IMR-90 (cell line): ENCODE data around the gene ALDH1A1. TPM values are rescaled to one million over a fixed set of nuclear protein-coding genes. Genes with fewer than 3 reads are reported as not detected.

Experiments
- ATAC-seq: fragments of 200-7000 bp; cut with Tn5 transposase; 2 replicates; pipeline ENCODE4 v1.9.1; 2020; ENCODE audit warnings: low read depth, mild to moderate bottlenecking, moderate library complexity
- BruUV-seq: library from RNA; stranded (reverse); fragments of 400-500 nt; replicated peaks from 2 replicates; lab custom pipeline; 2021; lab: Mats Ljungman, UMichigan
- CTCF ChIA-PET: fragments of 300-600 bp; formaldehyde crosslinking; extraction: SDS; loops from one replicate; lab custom pipeline; 2021; ENCODE audit warnings: antibody characterized with exemption; lab: Yijun Ruan, JAX
- POLR2A ChIA-PET: fragments of 300-600 bp; sonication (Branson Sonifier 250); formaldehyde crosslinking; loops from one replicate; lab custom pipeline; 2022; ENCODE audit warnings: antibody characterized with exemption; ENCODE audit not compliant: unreplicated experiment; lab: Charles Lee
- DNase-seq: peaks from one replicate; pipeline ENCODE4 v3.0.0; 2013
- H2AFZ ChIP-seq: replicated peaks from 2 replicates; pipeline ENCODE3; 2013; ENCODE audit warnings: low read length, mild to moderate bottlenecking; ENCODE audit not compliant: poor library complexity
- H2AK5ac ChIP-seq: 2 replicates; pipeline ENCODE4 v1.6.1; 2013; ENCODE audit warnings: low read depth, low read length, inconsistent platforms
- H2AK9ac ChIP-seq: replicated peaks from 2 replicates; pipeline ENCODE3; 2013; ENCODE audit warnings: mild to moderate bottlenecking, low read depth, low read length, moderate library complexity; ENCODE audit not compliant: poor library complexity
- H2BK120ac ChIP-seq: 2 replicates; pipeline ENCODE4 v1.6.1; 2013; ENCODE audit warnings: low read depth, low read length, inconsistent platforms
- H2BK15ac ChIP-seq: 3 replicates; pipeline ENCODE4 v1.6.1; 2013; ENCODE audit warnings: low read depth, low read length, inconsistent platforms
- H2BK20ac ChIP-seq: 2 replicates; pipeline ENCODE4 v1.6.1; 2013; ENCODE audit warnings: low read depth, mild to moderate bottlenecking, inconsistent platforms, low read length, moderate library complexity
- H2BK5ac ChIP-seq: 2 replicates; pipeline ENCODE4 v1.6.1; 2013; ENCODE audit warnings: mild to moderate bottlenecking, low read depth, low read length, inconsistent platforms; ENCODE audit not compliant: poor library complexity, severe bottlenecking
- H3K14ac ChIP-seq: replicated peaks from 2 replicates; pipeline ENCODE4 v1.6.1; 2013; ENCODE audit warnings: low read depth, low read length, inconsistent platforms
- H3K18ac ChIP-seq: 2 replicates; pipeline ENCODE4 v1.6.1; 2013; ENCODE audit warnings: low read depth, low read length, control low read depth
- H3K23ac ChIP-seq: 2 replicates; pipeline ENCODE4 v1.6.1; 2013; ENCODE audit warnings: low read depth, low read length, inconsistent platforms
- H3K27ac ChIP-seq: 2 replicates; pipeline ENCODE4 v1.5.1; 2013; ENCODE audit warnings: mild to moderate bottlenecking, control low read depth, low read length; ENCODE audit not compliant: insufficient read depth
- H3K27me3 ChIP-seq: 2 replicates; pipeline ENCODE4 v1.6.1; 2013; ENCODE audit warnings: low read length; ENCODE audit not compliant: control insufficient read depth, insufficient read depth
- H3K36me3 ChIP-seq: 2 replicates; pipeline ENCODE4 v1.6.1; 2013; ENCODE audit warnings: low read length, mixed read lengths; ENCODE audit not compliant: control insufficient read depth, insufficient read depth
- H3K4ac ChIP-seq: 2 replicates; pipeline ENCODE4 v1.6.1; 2013; ENCODE audit warnings: low read depth, low read length, inconsistent platforms
- H3K4me1 ChIP-seq: 2 replicates; pipeline ENCODE4 v1.6.1; 2013; ENCODE audit warnings: low read length, mixed read lengths; ENCODE audit not compliant: control insufficient read depth, insufficient read depth
- H3K4me2 ChIP-seq: 2 replicates; pipeline ENCODE4 v1.6.1; 2013; ENCODE audit warnings: low read depth, mild to moderate bottlenecking, control low read depth, low read length, moderate library complexity
- H3K4me3 ChIP-seq: 2 replicates; pipeline ENCODE4 v1.5.1; 2013; ENCODE audit warnings: low read depth, mild to moderate bottlenecking, control low read depth, low read length, moderate library complexity; ENCODE audit not compliant: insufficient read depth
- H3K56ac ChIP-seq: 2 replicates; pipeline ENCODE4 v1.6.1; 2013; ENCODE audit warnings: low read length, inconsistent platforms; ENCODE audit not compliant: insufficient read depth; ENCODE audit errors: extremely low read depth
- H3K79me1 ChIP-seq, 2 experiments: 2 replicates each; pipeline ENCODE4 v1.6.1; 2013; ENCODE audit warnings: low read length in 2 of 2, inconsistent platforms in 1 of 2, low read depth in 1 of 2
- H3K9ac ChIP-seq: 2 replicates; pipeline ENCODE4 v1.6.1; 2013; ENCODE audit warnings: low read depth, low read length, control low read depth
- H3K9me1 ChIP-seq: 2 replicates; pipeline ENCODE4 v1.6.1; 2013; ENCODE audit warnings: low read length, inconsistent platforms; ENCODE audit not compliant: insufficient read depth
- H3K9me3 ChIP-seq: 2 replicates; pipeline ENCODE4 v1.6.1; 2013; ENCODE audit warnings: low read length; ENCODE audit not compliant: control insufficient read depth, insufficient read depth
- H4K20me1 ChIP-seq: 2 replicates; pipeline ENCODE4 v1.6.1; 2013; ENCODE audit warnings: low read length, inconsistent platforms; ENCODE audit not compliant: insufficient read depth
- H4K5ac ChIP-seq: 2 replicates; pipeline ENCODE4 v1.6.1; 2013; ENCODE audit warnings: mild to moderate bottlenecking, low read depth, low read length, control low read depth
- H4K8ac ChIP-seq, 2 experiments: 2 replicates each; pipeline ENCODE4 v1.6.1; 2013; ENCODE audit warnings: low read depth in 2 of 2, low read length in 2 of 2, control low read depth in 1 of 2, inconsistent platforms in 1 of 2
- H4K91ac ChIP-seq: 2 replicates; pipeline ENCODE4 v1.6.1; 2013; ENCODE audit warnings: low read depth, low read length, inconsistent platforms; ENCODE audit not compliant: insufficient read depth
- BHLHE40 ChIP-seq: fragments of 150-350 bp; IDR thresholded peaks from 2 replicates; pipeline ENCODE4 v1.6.1; 2016; ENCODE audit warnings: mild to moderate bottlenecking, low read depth, low read length
- CEBPB ChIP-seq: IDR thresholded peaks from 2 replicates; pipeline ENCODE4 v1.6.1; 2012; ENCODE audit warnings: low read depth, low read length, improper control_type of control experiment
- CHD1 ChIP-seq: IDR thresholded peaks from 2 replicates; pipeline ENCODE4 v1.6.1; 2012; ENCODE audit warnings: low read depth, low read length, improper control_type of control experiment
- ELK1 ChIP-seq: fragments of 150-350 bp; IDR thresholded peaks from 2 replicates; pipeline ENCODE4 v1.6.1; 2016; ENCODE audit warnings: low read depth, mild to moderate bottlenecking, low read length, moderate library complexity, borderline replicate concordance
- FOS ChIP-seq: fragments of 150-350 bp; IDR thresholded peaks from 2 replicates; pipeline ENCODE4 v1.6.1; 2016; ENCODE audit warnings: low read depth, low read length
- MAFK ChIP-seq: IDR thresholded peaks from 2 replicates; pipeline ENCODE4 v1.6.1; 2012; ENCODE audit warnings: low read depth, low read length, improper control_type of control experiment
- MXI1 ChIP-seq: IDR thresholded peaks from 2 replicates; pipeline ENCODE4 v1.6.1; 2012; ENCODE audit warnings: low read depth, mild to moderate bottlenecking, low read length, moderate library complexity, borderline replicate concordance
- NFE2L2 ChIP-seq: fragments of 150-350 bp; IDR thresholded peaks from 2 replicates; pipeline ENCODE4 v1.6.1; 2016; ENCODE audit warnings: low read depth, mild to moderate bottlenecking, low read length
- RAD21 ChIP-seq: IDR thresholded peaks from 2 replicates; pipeline ENCODE4 v1.6.1; 2012; ENCODE audit warnings: low read length, improper control_type of control experiment
- RCOR1 ChIP-seq: IDR thresholded peaks from 2 replicates; pipeline ENCODE4 v1.6.1; 2012; ENCODE audit warnings: mild to moderate bottlenecking, low read length, improper control_type of control experiment; ENCODE audit not compliant: insufficient replicate concordance
- RFX5 ChIP-seq: IDR thresholded peaks from 2 replicates; pipeline ENCODE4 v1.8.0; 2012; ENCODE audit warnings: low read depth, mild to moderate bottlenecking, low read length, moderate library complexity
- SMC3 ChIP-seq: fragments of 150-350 bp; IDR thresholded peaks from 2 replicates; pipeline ENCODE4 v1.6.1; 2016; ENCODE audit warnings: low read depth, mild to moderate bottlenecking, antibody characterized with exemption, low read length, moderate library complexity
- USF2 ChIP-seq: fragments of 150-350 bp; IDR thresholded peaks from 2 replicates; pipeline ENCODE4 v1.6.1; 2017; ENCODE audit warnings: mild to moderate bottlenecking, antibody characterized with exemption, low read length, low read depth
- WGBS, 2 experiments: methylation state at CpG; one replicate each; pipeline versions ENCODE4 v1.1.5 to v1.1.7; 2013; ENCODE audit warnings: missing lambda C conversion rate in 2 of 2; ENCODE audit not compliant: insufficient read length in 1 of 2; ENCODE audit errors: extremely low coverage in 2 of 2; 5-methylcytosine and 5-hydroxymethylcytosine counted together
- dilution Hi-C: fragments of 300-500 bp; cut with HindIII; formaldehyde crosslinking; loops from one replicate; pipeline ENCODE4 v1.14.3; 2018; ENCODE audit warnings: low sequenced_read_pairs; ENCODE audit not compliant: unreplicated experiment
- in situ Hi-C: fragments of 300-500 bp; cut with MboI; formaldehyde crosslinking; loops from 3 replicates; pipeline ENCODE4 v1.14.3; 2019; ENCODE audit warnings: low sequenced_read_pairs, inconsistent platforms, mixed read lengths
- intact Hi-C: fragments of 100-400 bp; cut with micrococcal nuclease; formaldehyde crosslinking; loops from 2 replicates; pipeline ENCODE4 v1.10.0; 2022
- polyA plus RNA-seq, 3 experiments: library from polyadenylated mRNA; depleted of rRNA; stranded (reverse); fragments of >200 nt; gene quantifications; 2 replicates each; pipeline ENCODE4 v1.2.3, GENCODE V29; 2012; ENCODE audit warnings: low replicate concordance in 1 of 3
- total RNA-seq: library from RNA; depleted of rRNA; stranded (reverse); fragments of >200 nt; gene quantifications from 2 replicates; pipeline ENCODE4 v1.2.3, GENCODE V29; 2012

ALDH1A1 gene
- total and polyA plus RNA-seq, 2 of the 4 experiments (the other 2 are of a cell fraction), result not detected

- no peak for TF ChIP-seq CEBPB
Observed at GRCh38 chr9:72990397-72991182, 37.7 kb upstream of the ALDH1A1 start (continued).

GRCh38 chr9:72986522-72987116, 33.8 kb upstream of the ALDH1A1 start:
- H3K79me1 ChIP-seq, result no peaks in the 10 kb centered on the region
- ATAC-seq (no peak), DNase-seq (no peak)
- no peak overlapping the region for H3K56ac ChIP-seq
- H4K20me1 ChIP-seq, result no peaks in the 10 kb centered on the region
- no peak overlapping the region for H2AFZ ChIP-seq
- H2BK20ac ChIP-seq, result no peak overlapping the region
- intact Hi-C loops (loop anchor here (10.0 kb wide), 1 partner anchor 752 kb away; no protein-coding TSS in a partner anchor), dilution Hi-C loops (no loop called here), in situ Hi-C loops (no loop called here)
- H3K27me3 ChIP-seq, result no peaks in the 10 kb centered on the region
- H2BK15ac ChIP-seq, result no peak overlapping the region
- H3K9ac ChIP-seq, result no peak overlapping the region
- H3K36me3 ChIP-seq, result no peaks in the 10 kb centered on the region
- H3K23ac ChIP-seq, result no peak overlapping the region
- H2BK120ac ChIP-seq, result no peak overlapping the region
- ChIA-PET CTCF (interaction anchor here (0.6 to 0.9 kb wide), 3 partner anchors 115 to 978 kb away, joined by 3 to 7 read pairs (median 3); no protein-coding TSS in a partner anchor), POLR2A (no interaction called here)
- H3K4ac ChIP-seq, result no peak overlapping the region
- no TSS peak for BruUV-seq
- H3K18ac ChIP-seq, result no peak overlapping the region
- H4K5ac ChIP-seq, result no peak overlapping the region
- H3K4me3 ChIP-seq, result no peak overlapping the region
- H3K4me1 ChIP-seq, result no peaks in the 10 kb centered on the region
- H3K9me1 ChIP-seq, result no peaks in the 10 kb centered on the region
- no peak overlapping the region for H2BK5ac ChIP-seq
- no peak overlapping the region for H3K4me2 ChIP-seq
- H3K9me3 ChIP-seq, result no peaks in the 10 kb centered on the region
- H4K8ac ChIP-seq, result no peak overlapping the region
- H2AK9ac ChIP-seq, result no peak overlapping the region
- H3K14ac ChIP-seq, result no peak overlapping the region
- WGBS, 2 experiments, result no CpG with 5 or more reads among the region's 6 CpGs
- no peak overlapping the region for H2AK5ac ChIP-seq
- H4K91ac ChIP-seq, result no peak overlapping the region
- H3K27ac ChIP-seq, result no peak overlapping the region
- TF ChIP-seq CHD1 (no peak), MAFK (no peak), ELK1 (no peak), SMC3 (no peak), BHLHE40 (no peak), RFX5 (no peak), NFE2L2 (no peak), RCOR1 (no peak), RAD21 (no peak), FOS (no peak), USF2 (no peak), CEBPB (no peak), MXI1 (no peak)
